Measurements from ENCODE around the gene SVEP1. TPM values are rescaled to one million over a fixed set of nuclear protein-coding genes. Genes with fewer than 3 reads are reported as not detected.
"Not testable (repeated sequence)": the region's sequence is repeated elsewhere in the genome, so short reads cannot be mapped to it uniquely, and the experiment has no call there.

The SVEP1 gene
- total RNA-seq, 2 donors from 2014 or later, result 12.7 to 20.0 TPM

DNA sequence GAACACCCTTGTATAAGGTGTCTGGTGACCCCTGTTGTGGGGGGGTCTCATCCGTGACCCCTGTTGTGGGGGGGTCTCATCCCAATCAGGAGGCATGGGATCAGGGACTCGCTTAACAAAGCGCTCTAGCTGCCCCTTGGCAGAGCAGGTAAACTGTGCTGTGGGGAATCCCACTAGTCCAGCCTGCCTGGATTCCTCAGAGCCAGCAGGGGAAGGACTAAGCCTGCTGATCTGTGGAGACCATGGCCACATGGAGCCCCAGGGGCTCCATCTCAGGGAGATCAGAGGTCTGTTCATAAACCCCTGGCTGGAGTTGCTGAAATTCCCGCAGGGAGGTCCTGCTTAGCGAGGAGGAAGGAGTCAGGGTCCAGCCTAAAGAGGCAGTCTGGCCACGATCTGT, 196.1 kb downstream of the SVEP1 start:
- TF ChIP-seq, protein P1, sequence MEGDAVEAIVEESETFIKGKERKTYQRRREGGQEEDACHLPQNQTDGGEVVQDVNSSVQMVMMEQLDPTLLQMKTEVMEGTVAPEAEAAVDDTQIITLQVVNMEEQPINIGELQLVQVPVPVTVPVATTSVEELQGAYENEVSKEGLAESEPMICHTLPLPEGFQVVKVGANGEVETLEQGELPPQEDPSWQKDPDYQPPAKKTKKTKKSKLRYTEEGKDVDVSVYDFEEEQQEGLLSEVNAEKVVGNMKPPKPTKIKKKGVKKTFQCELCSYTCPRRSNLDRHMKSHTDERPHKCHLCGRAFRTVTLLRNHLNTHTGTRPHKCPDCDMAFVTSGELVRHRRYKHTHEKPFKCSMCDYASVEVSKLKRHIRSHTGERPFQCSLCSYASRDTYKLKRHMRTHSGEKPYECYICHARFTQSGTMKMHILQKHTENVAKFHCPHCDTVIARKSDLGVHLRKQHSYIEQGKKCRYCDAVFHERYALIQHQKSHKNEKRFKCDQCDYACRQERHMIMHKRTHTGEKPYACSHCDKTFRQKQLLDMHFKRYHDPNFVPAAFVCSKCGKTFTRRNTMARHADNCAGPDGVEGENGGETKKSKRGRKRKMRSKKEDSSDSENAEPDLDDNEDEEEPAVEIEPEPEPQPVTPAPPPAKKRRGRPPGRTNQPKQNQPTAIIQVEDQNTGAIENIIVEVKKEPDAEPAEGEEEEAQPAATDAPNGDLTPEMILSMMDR (IDR thresholded peaks at IDR 0.05), result no peak
- DNase-seq (ENCODE audit: low spot score), result no peak
- Histone ChIP-seq H3K4me1 (no peaks in the 10 kb centered on the region), H3K27ac (no peak overlapping the region), H3K36me3 (no peaks in the 10 kb centered on the region), H3K4me3 (no peak overlapping the region), H3K27me3 (no peaks in the 10 kb centered on the region), H3K9me3 (no peaks in the 10 kb centered on the region)

- H3K4me3 ChIP-seq, result no peak overlapping the region
- TF ChIP-seq, protein P1 (IDR thresholded peaks at IDR 0.05), result no peak
- no peak overlapping the region for H3K27ac ChIP-seq
- H3K27me3 ChIP-seq, result no peaks in the 10 kb centered on the region
- no peaks in the 10 kb centered on the region for H3K4me1 ChIP-seq
- no peaks in the 10 kb centered on the region for H3K36me3 ChIP-seq
- H3K9me3 ChIP-seq, result no peaks in the 10 kb centered on the region
- DNase-seq (ENCODE audit: low spot score), result no peak
These were observed 196.8 kb downstream of the SVEP1 start for GRCh38 chr9:110382731-110383130.

DNA sequence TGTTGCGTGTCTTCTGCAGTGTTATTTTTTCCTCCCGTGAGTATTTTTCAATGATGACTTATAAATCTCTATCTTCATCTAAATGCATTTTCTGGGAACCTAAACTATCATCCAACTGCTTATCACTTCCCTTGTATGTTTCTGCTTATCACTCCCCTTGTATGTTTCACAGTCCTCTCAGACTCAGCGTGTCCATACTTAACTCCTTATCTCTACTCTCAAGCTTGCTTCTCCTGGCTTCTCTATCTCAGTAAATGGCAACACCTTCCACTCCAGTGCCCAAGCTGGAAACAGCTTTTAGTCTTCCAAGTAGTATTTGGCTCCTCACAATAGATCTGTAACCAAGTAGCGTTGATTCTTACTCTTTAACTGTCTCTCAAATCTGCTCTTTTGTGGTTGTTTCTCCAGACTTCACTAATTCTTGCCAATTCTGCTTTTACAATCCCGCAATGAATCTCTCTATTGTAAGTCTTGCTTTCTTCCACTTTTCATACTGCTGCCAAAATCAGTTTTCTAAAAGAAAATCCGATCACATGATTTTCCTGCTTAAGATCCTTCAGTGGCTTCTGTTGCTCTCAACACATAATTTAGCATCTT, 208.0 kb downstream of the SVEP1 start:
- Histone ChIP-seq H3K27ac (no peak overlapping the region), H3K27me3 (no peaks in the 10 kb centered on the region), H3K4me3 (no peak overlapping the region), H3K9me3 (no peaks in the 10 kb centered on the region), H3K4me1 (no peaks in the 10 kb centered on the region), H3K36me3 (no peaks in the 10 kb centered on the region)
- no peak for DNase-seq (ENCODE audit: low spot score)
- TF ChIP-seq, protein P1 (IDR thresholded peaks at IDR 0.05), result no peak

DNA sequence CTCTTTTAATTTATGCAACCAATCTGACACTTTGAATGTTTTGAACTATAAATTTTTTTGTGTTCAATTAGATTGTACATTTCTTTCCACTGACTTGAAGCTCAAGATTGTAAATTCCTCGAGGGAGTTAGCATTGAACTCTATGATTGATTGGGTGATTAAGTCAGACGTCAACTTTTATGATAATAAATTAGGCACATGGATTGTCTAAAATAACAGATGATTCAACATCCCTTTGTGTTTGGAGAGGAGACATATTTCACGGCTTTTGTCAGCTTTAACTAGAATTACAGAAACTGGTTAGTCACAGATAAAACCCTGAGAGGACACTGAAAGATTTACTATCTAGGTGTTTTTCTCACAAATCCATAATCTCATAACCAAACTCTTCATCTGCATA, 209.2 kb downstream of the SVEP1 start:
- H3K27me3 ChIP-seq, result no peaks in the 10 kb centered on the region
- H3K4me1 ChIP-seq, result no peaks in the 10 kb centered on the region
- H3K27ac ChIP-seq, result no peak overlapping the region
- TF ChIP-seq, protein P1 (IDR thresholded peaks at IDR 0.05), result no peak
- no peak overlapping the region for H3K4me3 ChIP-seq
- DNase-seq (ENCODE audit: low spot score), result no peak
- H3K36me3 ChIP-seq, result no peaks in the 10 kb centered on the region
- H3K9me3 ChIP-seq, result no peaks in the 10 kb centered on the region

GRCh38 chr9:110364451-110364850, 215.1 kb downstream of the SVEP1 start:
- Histone ChIP-seq H3K27me3 (no peaks in the 10 kb centered on the region), H3K27ac (no peak overlapping the region), H3K4me3 (no peak overlapping the region), H3K36me3 (no peaks in the 10 kb centered on the region), H3K9me3 (no peaks in the 10 kb centered on the region), H3K4me1 (no peaks in the 10 kb centered on the region)
- DNase-seq (ENCODE audit: low spot score), result no peak
- TF ChIP-seq, protein P1 (IDR thresholded peaks at IDR 0.05), result no peak

DNA sequence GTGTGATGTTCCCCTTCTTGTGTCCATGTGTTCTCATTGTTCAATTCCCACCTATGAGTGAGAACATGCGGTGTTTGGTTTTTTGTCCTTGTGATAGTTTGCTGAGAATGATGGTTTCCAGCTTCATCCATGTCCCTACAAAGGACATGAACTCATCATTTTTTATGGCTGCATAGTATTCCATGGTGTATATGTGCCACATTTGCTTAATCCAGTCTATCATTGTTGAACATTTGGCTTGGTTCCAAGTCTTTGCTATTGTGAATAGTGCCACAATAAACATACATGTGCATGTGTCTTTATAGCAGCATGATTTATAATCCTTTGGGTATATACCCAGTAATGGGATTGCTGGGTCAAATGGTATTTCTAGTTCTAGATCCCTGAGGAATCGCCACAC, 220.5 kb downstream of the SVEP1 start:
- H3K27ac ChIP-seq; H3K4me3 ChIP-seq; DNase-seq (ENCODE audit: low spot score); H3K27me3 ChIP-seq; H3K4me1 ChIP-seq; H3K36me3 ChIP-seq; H3K9me3 ChIP-seq: not testable (repeated sequence)

Data from right atrium auricular region (tissue), 2 donors.